GM23338 (cell line): Measurements from ENCODE around the gene ENOPH1. TPM values are rescaled to one million over a fixed set of nuclear protein-coding genes. Genes with fewer than 3 reads are reported as not detected.

Source experiments
- ETS1 ChIP-seq: IDR thresholded peaks from 2 replicates; pipeline ENCODE4 v1.6.1; 2016; ENCODE audit warnings: antibody characterized with exemption
- EZH2 ChIP-seq: fragments of 200-600 bp; sonication (generic); IDR thresholded peaks from one replicate; pipeline ENCODE4 v1.8.0; 2017; ENCODE audit warnings: antibody characterized with exemption, mild to moderate bottlenecking, low read depth; ENCODE audit not compliant: unreplicated experiment
- EZH2phosphoT487 ChIP-seq: fragments of 200-600 bp; sonication (generic); IDR thresholded peaks from one replicate; pipeline ENCODE4 v1.8.1; 2018; ENCODE audit warnings: antibody characterized with exemption; ENCODE audit not compliant: unreplicated experiment
- STAT1 ChIP-seq: IDR thresholded peaks from one replicate; pipeline ENCODE4 v1.6.1; 2016; ENCODE audit warnings: antibody characterized with exemption; ENCODE audit not compliant: unreplicated experiment
- ZNF114 ChIP-seq: fragments of 250-450 bp; sonication (Bioruptor Pico); IDR thresholded peaks from 2 replicates; pipeline ENCODE4 v1.5.0; 2020; ENCODE audit warnings: mild to moderate bottlenecking, moderate library complexity
- polyA plus RNA-seq: library from polyadenylated mRNA; unstranded; fragments of >200 nt; fragmentation: Nextera tagmentation; extraction: Ambion mirVana; gene quantifications from 2 replicates; pipeline ENCODE4 v1.2.1, GENCODE V29; 2016
- total RNA-seq: library from RNA; depleted of rRNA; stranded (reverse); fragments of >200 nt; shearing (Covaris generic); gene quantifications from 2 replicates; pipeline ENCODE4 v1.2.3, GENCODE V29; 2014
- TF ChIP-seq, protein P1 (sequence below): fragments of 250-450 bp; sonication (Bioruptor Pico); IDR thresholded peaks from 2 replicates; pipeline ENCODE4 v1.5.0; 2020; ENCODE audit warnings: mild to moderate bottlenecking, moderate library complexity
- TF ChIP-seq, protein P2 (sequence below): IDR thresholded peaks from one replicate; pipeline ENCODE4 v1.6.1; 2018; ENCODE audit warnings: antibody characterized with exemption; ENCODE audit not compliant: unreplicated experiment

Gene ENOPH1
- total and polyA plus RNA-seq, 2 experiments from 2014 or later: 105 to 146 TPM

GRCh38 chr4:82436130-82436529 is 5.7 kb downstream of the ENOPH1 start (continued):
- TF ChIP-seq, protein P1, sequence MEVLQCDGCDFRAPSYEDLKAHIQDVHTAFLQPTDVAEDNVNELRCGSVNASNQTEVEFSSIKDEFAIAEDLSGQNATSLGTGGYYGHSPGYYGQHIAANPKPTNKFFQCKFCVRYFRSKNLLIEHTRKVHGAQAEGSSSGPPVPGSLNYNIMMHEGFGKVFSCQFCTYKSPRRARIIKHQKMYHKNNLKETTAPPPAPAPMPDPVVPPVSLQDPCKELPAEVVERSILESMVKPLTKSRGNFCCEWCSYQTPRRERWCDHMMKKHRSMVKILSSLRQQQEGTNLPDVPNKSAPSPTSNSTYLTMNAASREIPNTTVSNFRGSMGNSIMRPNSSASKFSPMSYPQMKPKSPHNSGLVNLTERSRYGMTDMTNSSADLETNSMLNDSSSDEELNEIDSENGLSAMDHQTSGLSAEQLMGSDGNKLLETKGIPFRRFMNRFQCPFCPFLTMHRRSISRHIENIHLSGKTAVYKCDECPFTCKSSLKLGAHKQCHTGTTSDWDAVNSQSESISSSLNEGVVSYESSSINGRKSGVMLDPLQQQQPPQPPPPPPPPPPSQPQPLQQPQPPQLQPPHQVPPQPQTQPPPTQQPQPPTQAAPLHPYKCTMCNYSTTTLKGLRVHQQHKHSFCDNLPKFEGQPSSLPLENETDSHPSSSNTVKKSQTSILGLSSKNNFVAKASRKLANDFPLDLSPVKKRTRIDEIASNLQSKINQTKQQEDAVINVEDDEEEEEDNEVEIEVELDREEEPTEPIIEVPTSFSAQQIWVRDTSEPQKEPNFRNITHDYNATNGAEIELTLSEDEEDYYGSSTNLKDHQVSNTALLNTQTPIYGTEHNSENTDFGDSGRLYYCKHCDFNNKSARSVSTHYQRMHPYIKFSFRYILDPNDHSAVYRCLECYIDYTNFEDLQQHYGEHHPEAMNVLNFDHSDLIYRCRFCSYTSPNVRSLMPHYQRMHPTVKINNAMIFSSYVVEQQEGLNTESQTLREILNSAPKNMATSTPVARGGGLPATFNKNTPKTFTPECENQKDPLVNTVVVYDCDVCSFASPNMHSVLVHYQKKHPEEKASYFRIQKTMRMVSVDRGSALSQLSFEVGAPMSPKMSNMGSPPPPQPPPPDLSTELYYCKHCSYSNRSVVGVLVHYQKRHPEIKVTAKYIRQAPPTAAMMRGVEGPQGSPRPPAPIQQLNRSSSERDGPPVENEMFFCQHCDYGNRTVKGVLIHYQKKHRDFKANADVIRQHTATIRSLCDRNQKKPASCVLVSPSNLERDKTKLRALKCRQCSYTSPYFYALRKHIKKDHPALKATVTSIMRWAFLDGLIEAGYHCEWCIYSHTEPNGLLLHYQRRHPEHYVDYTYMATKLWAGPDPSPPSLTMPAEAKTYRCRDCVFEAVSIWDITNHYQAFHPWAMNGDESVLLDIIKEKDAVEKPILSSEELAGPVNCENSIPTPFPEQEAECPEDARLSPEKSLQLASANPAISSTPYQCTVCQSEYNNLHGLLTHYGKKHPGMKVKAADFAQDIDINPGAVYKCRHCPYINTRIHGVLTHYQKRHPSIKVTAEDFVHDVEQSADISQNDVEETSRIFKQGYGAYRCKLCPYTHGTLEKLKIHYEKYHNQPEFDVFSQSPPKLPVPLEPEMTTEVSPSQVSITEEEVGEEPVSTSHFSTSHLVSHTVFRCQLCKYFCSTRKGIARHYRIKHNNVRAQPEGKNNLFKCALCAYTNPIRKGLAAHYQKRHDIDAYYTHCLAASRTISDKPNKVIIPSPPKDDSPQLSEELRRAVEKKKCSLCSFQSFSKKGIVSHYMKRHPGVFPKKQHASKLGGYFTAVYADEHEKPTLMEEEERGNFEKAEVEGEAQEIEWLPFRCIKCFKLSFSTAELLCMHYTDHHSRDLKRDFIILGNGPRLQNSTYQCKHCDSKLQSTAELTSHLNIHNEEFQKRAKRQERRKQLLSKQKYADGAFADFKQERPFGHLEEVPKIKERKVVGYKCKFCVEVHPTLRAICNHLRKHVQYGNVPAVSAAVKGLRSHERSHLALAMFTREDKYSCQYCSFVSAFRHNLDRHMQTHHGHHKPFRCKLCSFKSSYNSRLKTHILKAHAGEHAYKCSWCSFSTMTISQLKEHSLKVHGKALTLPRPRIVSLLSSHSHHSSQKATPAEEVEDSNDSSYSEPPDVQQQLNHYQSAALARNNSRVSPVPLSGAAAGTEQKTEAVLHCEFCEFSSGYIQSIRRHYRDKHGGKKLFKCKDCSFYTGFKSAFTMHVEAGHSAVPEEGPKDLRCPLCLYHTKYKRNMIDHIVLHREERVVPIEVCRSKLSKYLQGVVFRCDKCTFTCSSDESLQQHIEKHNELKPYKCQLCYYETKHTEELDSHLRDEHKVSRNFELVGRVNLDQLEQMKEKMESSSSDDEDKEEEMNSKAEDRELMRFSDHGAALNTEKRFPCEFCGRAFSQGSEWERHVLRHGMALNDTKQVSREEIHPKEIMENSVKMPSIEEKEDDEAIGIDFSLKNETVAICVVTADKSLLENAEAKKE (CRISPR knock-in tag): no peak
- TF ChIP-seq, protein P2, sequence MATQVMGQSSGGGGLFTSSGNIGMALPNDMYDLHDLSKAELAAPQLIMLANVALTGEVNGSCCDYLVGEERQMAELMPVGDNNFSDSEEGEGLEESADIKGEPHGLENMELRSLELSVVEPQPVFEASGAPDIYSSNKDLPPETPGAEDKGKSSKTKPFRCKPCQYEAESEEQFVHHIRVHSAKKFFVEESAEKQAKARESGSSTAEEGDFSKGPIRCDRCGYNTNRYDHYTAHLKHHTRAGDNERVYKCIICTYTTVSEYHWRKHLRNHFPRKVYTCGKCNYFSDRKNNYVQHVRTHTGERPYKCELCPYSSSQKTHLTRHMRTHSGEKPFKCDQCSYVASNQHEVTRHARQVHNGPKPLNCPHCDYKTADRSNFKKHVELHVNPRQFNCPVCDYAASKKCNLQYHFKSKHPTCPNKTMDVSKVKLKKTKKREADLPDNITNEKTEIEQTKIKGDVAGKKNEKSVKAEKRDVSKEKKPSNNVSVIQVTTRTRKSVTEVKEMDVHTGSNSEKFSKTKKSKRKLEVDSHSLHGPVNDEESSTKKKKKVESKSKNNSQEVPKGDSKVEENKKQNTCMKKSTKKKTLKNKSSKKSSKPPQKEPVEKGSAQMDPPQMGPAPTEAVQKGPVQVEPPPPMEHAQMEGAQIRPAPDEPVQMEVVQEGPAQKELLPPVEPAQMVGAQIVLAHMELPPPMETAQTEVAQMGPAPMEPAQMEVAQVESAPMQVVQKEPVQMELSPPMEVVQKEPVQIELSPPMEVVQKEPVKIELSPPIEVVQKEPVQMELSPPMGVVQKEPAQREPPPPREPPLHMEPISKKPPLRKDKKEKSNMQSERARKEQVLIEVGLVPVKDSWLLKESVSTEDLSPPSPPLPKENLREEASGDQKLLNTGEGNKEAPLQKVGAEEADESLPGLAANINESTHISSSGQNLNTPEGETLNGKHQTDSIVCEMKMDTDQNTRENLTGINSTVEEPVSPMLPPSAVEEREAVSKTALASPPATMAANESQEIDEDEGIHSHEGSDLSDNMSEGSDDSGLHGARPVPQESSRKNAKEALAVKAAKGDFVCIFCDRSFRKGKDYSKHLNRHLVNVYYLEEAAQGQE: no peak
- no peak for TF ChIP-seq ZNF114 (CRISPR knock-in tag)
- no peak for TF ChIP-seq EZH2
- TF ChIP-seq STAT1: no peak
- TF ChIP-seq EZH2phosphoT487: no peak
- TF ChIP-seq ETS1: no peak
